DND-41 (cell line): ENCODE data around the gene SEPTIN5.

ENCODE experiments used
- ATAC-seq: fragments of 200-7000 bp; cut with Tn5 transposase; 3 replicates; pipeline ENCODE4 v1.9.1; 2021; ENCODE audit warnings: low read depth; ENCODE audit not compliant: insufficient read depth
- DNase-seq: peaks from one replicate; pipeline ENCODE4 v3.0.0-alpha.2; 2020
- H2AFZ ChIP-seq: 2 replicates; pipeline ENCODE4 v1.6.0; 2012; ENCODE audit warnings: low read depth, low read length
- H3K27ac ChIP-seq: 2 replicates; pipeline ENCODE4 v1.5.1; 2012; ENCODE audit warnings: low read length, inconsistent platforms
- H3K27me3 ChIP-seq: fragments of 200-600 bp; sonication (generic); 2 replicates; pipeline ENCODE4 v1.6.0; 2012; ENCODE audit warnings: low read length, mild to moderate bottlenecking, inconsistent platforms; ENCODE audit not compliant: insufficient read depth, poor library complexity
- H3K36me3 ChIP-seq: 2 replicates; pipeline ENCODE4 v1.5.1; 2012; ENCODE audit warnings: low read length, inconsistent platforms; ENCODE audit not compliant: insufficient read depth
- H3K4me1 ChIP-seq: 2 replicates; pipeline ENCODE4 v1.5.1; 2012; ENCODE audit warnings: mild to moderate bottlenecking, low read length; ENCODE audit not compliant: insufficient read depth
- H3K4me2 ChIP-seq: 2 replicates; pipeline ENCODE4 v1.6.0; 2012; ENCODE audit warnings: mild to moderate bottlenecking, moderate library complexity, low read length, inconsistent platforms; ENCODE audit not compliant: insufficient read depth
- H3K4me3 ChIP-seq, 2 experiments: fragments of 200-600 bp in 1 of 2; shearing (Covaris generic) in 1 of 2; 2 replicates each; pipeline ENCODE4 v1.5.1; 2012 to 2016; ENCODE audit warnings: inconsistent platforms in 2 of 2, low read length in 2 of 2, mild to moderate bottlenecking in 2 of 2, low read depth in 1 of 2, moderate library complexity in 1 of 2
- H3K79me2 ChIP-seq: 2 replicates; pipeline ENCODE4 v1.6.0; 2012; ENCODE audit warnings: low read length, inconsistent platforms; ENCODE audit not compliant: insufficient read depth
- H3K9ac ChIP-seq: 2 replicates; pipeline ENCODE4 v1.6.0; 2012; ENCODE audit warnings: low read depth, mild to moderate bottlenecking, inconsistent platforms, low read length, moderate library complexity
- H3K9me3 ChIP-seq: 2 replicates; pipeline ENCODE4 v1.5.1; 2012; ENCODE audit warnings: low read length, moderate library complexity, mild to moderate bottlenecking, inconsistent platforms; ENCODE audit not compliant: insufficient read depth, severe bottlenecking
- H4K20me1 ChIP-seq: 2 replicates; pipeline ENCODE4 v1.6.0; 2012; ENCODE audit warnings: low read length; ENCODE audit not compliant: insufficient read depth
- EZH2 ChIP-seq: IDR thresholded peaks from 3 replicates; pipeline ENCODE4 v1.6.1; 2012; ENCODE audit warnings: borderline replicate concordance, low read depth, mild to moderate bottlenecking, moderate library complexity, low read length, inconsistent platforms; ENCODE audit not compliant: severe bottlenecking
- TF ChIP-seq, protein P1 (sequence below): IDR thresholded peaks from 2 replicates; pipeline ENCODE4 v1.5.1; 2012; ENCODE audit warnings: borderline replicate concordance, low read length, moderate library complexity, mild to moderate bottlenecking; ENCODE audit not compliant: poor library complexity, severe bottlenecking; ENCODE audit errors: extremely low read depth

The SEPTIN5 gene

DNA sequence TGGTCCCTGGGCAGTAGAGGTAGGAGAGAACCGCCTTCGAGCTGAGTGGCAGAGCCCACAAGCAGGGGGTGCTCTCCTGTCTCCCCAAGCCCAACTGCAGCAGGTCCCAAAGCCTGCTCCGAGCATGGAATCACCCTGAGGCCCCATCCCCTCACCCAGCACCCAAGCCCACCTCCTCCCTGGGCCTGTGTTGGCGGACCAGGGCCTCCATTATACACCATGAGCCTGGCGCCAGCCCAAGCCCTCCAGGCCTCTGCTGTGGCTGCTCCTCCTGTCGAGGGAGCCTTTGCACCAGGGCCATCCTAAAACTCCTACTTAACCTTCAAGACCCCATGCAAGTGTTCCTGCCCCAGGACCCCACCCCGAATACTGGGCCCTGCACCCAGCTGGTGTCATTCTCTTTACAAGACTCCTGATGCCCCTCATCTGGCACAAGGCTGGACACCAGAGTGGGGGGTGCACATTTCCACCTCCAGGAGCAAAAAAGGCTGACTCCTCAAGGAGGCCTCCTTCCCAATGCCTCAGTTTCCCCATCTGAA, 25.7 kb downstream of the SEPTIN5 start:
- no peak overlapping the region for H2AFZ ChIP-seq
- H3K79me2 ChIP-seq = no peaks in the 10 kb centered on the region
- H3K9me3 ChIP-seq = no peaks in the 10 kb centered on the region
- H3K4me2 ChIP-seq = no peak overlapping the region
- TF ChIP-seq EZH2 = no peak
- TF ChIP-seq, protein P1, sequence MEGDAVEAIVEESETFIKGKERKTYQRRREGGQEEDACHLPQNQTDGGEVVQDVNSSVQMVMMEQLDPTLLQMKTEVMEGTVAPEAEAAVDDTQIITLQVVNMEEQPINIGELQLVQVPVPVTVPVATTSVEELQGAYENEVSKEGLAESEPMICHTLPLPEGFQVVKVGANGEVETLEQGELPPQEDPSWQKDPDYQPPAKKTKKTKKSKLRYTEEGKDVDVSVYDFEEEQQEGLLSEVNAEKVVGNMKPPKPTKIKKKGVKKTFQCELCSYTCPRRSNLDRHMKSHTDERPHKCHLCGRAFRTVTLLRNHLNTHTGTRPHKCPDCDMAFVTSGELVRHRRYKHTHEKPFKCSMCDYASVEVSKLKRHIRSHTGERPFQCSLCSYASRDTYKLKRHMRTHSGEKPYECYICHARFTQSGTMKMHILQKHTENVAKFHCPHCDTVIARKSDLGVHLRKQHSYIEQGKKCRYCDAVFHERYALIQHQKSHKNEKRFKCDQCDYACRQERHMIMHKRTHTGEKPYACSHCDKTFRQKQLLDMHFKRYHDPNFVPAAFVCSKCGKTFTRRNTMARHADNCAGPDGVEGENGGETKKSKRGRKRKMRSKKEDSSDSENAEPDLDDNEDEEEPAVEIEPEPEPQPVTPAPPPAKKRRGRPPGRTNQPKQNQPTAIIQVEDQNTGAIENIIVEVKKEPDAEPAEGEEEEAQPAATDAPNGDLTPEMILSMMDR = no peak
- no peak overlapping the region for H3K9ac ChIP-seq
- H4K20me1 ChIP-seq = no peaks in the 10 kb centered on the region
- DNase-seq (no peak), ATAC-seq (no peak)
- no peaks in the 10 kb centered on the region for H3K27me3 ChIP-seq
- no peaks in the 10 kb centered on the region for H3K4me1 ChIP-seq
- H3K27ac ChIP-seq = no peak overlapping the region
- no peaks in the 10 kb centered on the region for H3K36me3 ChIP-seq
- no peak overlapping the region for H3K4me3 ChIP-seq

DNA sequence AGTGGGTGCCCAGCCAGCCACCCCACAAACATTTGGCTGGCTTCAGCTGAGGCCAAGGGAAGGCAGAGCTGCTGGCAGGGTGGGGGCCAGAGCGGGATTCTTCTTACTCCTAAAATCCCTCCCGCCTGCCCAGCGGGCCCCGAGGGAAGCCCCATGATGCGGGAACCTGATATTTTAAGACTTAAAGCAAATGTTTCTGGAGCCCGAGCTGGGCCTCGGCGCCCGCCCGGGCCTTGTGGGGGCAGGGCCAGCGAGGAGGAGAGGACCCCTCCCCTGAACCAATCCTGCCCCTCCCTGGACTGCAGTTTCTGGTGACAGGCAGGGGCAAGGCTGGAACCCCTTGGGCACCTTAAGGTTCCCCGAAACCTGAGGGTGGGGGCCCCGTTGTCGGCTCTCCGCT, 26.3 kb downstream of the SEPTIN5 start:
- ATAC-seq (no peak), DNase-seq (no peak)
- H3K27ac ChIP-seq = no peak overlapping the region
- H2AFZ ChIP-seq = no peak overlapping the region
- TF ChIP-seq, protein P1 = no peak
- TF ChIP-seq EZH2 = no peak
- H4K20me1 ChIP-seq = no peaks in the 10 kb centered on the region
- H3K79me2 ChIP-seq = no peaks in the 10 kb centered on the region
- no peak overlapping the region for H3K4me2 ChIP-seq
- no peak overlapping the region for H3K4me3 ChIP-seq
- H3K4me1 ChIP-seq = no peaks in the 10 kb centered on the region
- H3K36me3 ChIP-seq = no peaks in the 10 kb centered on the region
- H3K27me3 ChIP-seq = no peaks in the 10 kb centered on the region
- no peak overlapping the region for H3K9ac ChIP-seq
- H3K9me3 ChIP-seq = no peaks in the 10 kb centered on the region

DNA sequence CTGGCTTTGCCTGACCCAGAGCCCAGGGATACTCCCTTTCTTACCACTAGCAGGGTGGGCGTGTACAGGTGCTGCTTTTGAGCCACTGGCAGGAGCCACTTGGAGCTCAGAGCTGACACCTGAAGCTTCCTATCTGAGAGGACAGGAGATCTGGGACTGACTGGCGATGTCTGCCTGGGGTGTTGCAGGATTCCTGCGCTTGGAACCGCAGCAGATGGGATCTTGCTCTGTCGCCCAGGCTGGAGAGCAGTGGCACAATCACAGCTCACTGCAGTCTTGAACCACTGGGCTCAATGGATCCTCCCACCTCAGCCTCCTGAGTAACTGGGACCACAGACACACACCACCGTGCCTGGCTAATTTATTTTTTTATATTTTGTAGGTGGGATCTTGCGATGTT, 26.8 kb downstream of the SEPTIN5 start:
- no peak overlapping the region for H3K9ac ChIP-seq
- H3K79me2 ChIP-seq = no peaks in the 10 kb centered on the region
- no peaks in the 10 kb centered on the region for H4K20me1 ChIP-seq
- H3K4me2 ChIP-seq = no peak overlapping the region
- no peaks in the 10 kb centered on the region for H3K27me3 ChIP-seq
- no peak overlapping the region for H3K4me3 ChIP-seq
- H3K4me1 ChIP-seq = no peaks in the 10 kb centered on the region
- no peaks in the 10 kb centered on the region for H3K9me3 ChIP-seq
- DNase-seq (no peak), ATAC-seq (no peak)
- H3K36me3 ChIP-seq = no peaks in the 10 kb centered on the region
- no peak overlapping the region for H3K27ac ChIP-seq
- TF ChIP-seq EZH2 = no peak
- TF ChIP-seq, protein P1 = no peak
- H2AFZ ChIP-seq = no peak overlapping the region
